ENCODE results near the gene ERBB2.
"Not testable (repeated sequence)": the region's sequence is repeated elsewhere in the genome, so short reads cannot be mapped to it uniquely, and the experiment has no call there.

Gene ERBB2

DNA sequence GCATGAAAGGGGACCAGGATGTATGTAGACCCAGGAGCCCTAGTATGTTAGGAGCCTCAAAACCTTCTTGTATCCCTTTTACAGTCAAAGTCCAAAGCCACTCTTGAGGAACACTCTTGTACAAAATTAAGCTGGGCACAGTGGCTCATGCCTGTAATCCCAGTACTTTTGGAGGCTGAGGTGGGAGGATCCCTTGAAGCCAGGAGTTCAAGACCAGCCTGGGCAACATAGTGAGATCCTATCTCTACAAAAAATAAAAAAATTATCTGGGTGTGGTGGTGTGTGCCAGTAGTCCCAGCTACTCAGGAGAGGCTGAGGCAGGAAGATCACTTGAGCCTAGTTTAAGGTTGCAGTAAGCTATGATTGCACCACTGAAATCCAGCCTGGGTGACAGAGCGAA lies 26.1 kb downstream of the ERBB2 start:
- not testable (repeated sequence) for DNase-seq (ENCODE audit: low read depth)

DNA sequence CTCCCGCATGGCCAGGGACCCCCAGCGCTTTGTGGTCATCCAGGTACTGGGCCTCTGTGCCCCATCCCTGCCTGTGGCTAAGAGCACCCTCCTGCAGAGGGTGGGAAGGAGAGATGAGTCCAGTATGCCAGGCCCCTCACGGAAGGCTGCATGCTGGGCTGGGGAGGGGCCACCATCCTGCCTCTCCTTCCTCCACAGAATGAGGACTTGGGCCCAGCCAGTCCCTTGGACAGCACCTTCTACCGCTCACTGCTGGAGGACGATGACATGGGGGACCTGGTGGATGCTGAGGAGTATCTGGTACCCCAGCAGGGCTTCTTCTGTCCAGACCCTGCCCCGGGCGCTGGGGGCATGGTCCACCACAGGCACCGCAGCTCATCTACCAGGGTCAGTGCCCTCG lies 26.8 kb downstream of the ERBB2 start:
- DNase-seq (ENCODE audit: low read depth) = no peak

DNA sequence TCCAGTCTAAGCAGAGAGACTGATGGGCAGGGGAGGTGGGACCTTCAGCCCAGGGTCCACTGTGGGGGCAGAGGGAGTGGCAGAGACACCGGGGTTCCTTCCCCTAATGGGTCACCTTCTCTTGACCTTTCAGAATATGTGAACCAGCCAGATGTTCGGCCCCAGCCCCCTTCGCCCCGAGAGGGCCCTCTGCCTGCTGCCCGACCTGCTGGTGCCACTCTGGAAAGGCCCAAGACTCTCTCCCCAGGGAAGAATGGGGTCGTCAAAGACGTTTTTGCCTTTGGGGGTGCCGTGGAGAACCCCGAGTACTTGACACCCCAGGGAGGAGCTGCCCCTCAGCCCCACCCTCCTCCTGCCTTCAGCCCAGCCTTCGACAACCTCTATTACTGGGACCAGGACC lies 27.7 kb downstream of the ERBB2 start:
- no peak for DNase-seq (ENCODE audit: low read depth)

DNA sequence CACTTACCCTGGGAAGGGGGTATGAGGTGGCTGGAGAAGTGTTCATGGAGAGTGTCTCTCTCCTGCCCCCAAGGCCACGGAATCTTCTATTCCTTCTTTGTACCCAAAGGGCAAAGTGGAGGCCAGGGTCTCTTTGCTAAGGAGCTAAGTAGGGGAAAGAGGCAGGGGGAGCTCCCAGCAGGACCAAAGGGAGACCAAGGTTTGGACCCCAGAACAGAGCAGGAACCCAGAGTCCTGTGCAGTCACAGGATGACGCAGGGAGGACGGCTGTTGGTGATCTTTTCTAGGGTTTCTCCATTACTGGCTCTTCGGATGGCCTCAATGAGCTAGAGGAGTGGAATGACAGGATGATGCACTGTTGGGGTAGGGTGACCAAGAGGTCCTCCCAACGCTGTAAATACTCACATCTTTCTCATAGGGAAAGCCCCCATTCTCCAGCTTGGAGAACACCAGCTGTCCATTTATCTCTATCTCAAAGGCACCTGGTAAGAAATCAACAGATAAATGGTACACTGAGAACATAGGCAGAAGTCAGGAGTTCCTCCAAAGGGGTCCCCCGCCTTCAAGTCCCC lies 29.5 kb downstream of the ERBB2 start:
- no peak for DNase-seq (ENCODE audit: low read depth)

DNA sequence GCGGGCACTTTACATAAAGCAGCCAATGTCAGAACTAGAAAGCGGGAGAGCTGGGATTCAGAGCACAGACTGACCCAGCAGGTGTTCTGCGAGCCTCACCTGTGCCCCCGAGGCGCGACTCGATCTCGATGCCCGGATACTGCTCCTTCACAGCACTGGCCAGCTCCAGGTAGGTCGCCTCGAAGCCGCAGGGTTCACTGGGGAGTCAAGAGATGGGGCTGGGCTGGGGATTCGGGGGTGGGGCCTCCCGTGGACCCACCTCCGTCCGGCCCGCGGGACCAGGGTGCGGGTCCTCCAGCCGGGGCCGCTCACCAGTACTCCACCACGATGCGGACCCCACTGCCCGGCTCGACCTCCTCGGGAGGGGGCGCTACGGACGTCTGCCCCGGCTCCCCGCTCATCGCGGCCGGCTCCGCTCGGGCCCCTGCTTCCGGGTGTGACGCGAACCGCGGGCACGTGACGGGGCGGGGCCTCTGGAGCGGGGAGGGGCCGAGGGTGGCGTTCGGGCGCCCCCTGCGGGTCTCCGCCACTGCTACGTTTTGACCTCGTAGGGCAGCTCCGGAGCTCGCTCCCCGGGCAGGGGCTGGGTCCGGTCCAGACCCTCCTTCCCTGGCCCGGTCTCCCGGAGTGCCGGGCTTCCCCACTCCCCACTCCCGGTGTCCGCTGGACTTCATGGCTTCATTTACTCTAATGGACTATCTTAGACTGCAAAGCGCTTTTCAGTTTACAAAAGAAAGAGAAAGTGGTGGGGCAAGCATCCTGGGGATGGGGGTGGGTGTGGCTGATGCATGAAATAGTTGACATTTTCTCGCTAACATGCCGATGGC lies 30.4 kb downstream of the ERBB2 start, which contains the start of gene MIEN1:
Gene MIEN1 (minus strand): TSS at position 438 of the 827 bp plus-strand sequence. CDS start 37 bp downstream, at position 401.
- DNase-seq (ENCODE audit: low read depth) = peak; percentile 94

DNA sequence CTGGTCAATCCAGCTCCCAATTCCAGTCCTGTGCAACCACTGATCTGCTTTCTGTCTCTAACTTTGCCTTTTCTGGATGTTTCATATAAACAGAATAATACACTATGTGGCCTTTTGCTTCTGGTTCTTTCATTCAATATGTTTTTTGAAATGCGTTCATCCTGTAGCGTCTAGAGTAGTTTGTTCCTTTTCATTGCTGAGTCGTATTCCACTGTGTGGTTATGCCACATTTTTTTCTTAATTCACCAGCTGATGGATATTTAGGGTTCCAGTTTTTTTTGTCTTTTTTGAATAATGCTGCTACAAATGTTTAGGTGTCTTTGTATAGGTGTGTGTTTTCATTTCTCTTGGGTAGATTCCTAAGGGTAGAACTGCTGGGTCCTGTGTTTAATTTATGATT lies 32.7 kb downstream of the ERBB2 start:
- DNase-seq (ENCODE audit: low read depth) = no peak

DNA sequence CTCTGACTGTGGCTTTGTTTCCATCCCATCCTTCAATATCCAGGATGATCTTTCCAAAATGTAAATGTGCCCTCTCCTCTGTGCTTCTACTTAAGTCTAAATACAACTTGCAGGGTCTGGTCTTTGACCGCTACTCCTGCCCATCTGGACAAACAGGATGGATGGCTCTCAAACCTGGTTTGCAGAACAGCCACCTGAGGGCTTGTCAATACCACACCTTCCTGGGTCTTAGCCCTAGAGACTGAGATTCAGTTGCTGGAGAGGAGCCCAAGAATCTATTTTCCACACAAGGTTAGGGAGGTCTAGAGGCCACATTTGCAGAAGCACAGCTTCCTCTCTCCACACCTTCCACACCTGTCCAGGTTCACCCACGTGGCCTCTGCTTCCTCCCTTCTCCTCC lies 36.0 kb downstream of the ERBB2 start:
- no peak for DNase-seq (ENCODE audit: low read depth)

DNA sequence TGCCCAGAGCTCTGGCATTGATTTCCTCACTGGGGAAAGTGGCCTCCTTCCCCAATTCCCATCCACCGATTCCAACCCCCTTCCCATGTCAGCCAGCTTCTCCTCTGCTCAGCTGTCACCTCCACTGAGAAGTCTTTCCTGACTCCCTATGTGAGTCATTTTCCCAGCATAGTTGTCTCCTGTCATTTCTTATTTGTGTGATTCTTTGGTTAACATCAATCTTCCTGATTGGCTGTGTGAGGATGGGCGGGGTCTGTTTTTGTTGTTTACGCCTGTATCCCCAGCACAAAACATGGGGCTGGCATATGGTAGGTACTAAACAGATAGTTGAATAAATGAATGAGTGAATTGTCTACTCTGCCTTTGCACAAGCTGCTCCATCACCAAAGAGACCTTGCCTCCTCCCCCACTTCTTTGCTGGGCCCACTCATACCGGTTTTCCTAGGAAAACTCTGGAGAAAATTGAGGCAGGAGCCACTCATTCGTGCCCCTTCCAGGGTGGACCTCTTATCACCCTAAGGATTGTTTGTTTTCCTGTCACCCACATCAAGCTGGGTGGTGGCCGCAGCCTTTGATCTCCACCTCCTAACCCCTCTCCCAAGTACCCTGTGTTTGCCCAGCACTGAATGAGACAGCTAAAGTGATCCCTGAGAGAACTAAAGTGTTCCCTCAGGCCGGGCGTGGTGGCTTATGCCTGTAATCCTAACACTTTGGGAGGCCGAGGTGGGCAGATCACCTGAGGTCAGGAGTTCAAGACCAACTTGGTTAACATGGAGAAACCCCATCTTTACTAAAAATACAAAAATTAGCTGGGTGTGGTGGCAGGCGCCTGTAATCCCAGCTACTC lies 36.7 kb downstream of the ERBB2 start:
- DNase-seq (ENCODE audit: low read depth) = no peak

DNA sequence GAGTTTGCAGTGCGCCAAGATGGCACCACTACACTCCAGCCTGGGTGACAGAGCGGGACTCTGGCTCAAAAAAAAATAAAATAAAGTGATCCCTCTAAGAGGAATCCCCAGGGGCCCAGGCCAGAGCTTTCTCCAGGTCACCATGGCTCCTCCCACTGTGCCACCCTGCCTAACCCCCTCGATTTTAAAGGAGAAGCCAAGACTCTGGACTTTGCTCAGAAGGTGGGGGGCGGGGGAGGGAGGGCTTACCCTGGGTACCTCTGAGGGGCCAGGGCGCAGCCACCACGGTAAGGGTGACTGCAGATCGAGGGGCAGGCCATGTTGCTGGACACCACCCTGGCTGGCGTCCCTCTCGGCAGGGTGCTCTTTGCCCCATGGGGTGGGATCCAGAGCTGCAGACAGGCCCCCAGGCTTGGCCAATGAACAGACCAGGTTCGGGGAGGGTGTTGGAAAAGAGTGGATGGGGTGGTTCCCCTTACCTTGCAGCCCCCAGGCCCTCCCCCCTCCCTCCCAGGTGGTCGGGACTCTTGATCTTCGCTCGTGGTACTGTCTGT lies 37.4 kb downstream of the ERBB2 start:
- no peak for DNase-seq (ENCODE audit: low read depth)

DNA sequence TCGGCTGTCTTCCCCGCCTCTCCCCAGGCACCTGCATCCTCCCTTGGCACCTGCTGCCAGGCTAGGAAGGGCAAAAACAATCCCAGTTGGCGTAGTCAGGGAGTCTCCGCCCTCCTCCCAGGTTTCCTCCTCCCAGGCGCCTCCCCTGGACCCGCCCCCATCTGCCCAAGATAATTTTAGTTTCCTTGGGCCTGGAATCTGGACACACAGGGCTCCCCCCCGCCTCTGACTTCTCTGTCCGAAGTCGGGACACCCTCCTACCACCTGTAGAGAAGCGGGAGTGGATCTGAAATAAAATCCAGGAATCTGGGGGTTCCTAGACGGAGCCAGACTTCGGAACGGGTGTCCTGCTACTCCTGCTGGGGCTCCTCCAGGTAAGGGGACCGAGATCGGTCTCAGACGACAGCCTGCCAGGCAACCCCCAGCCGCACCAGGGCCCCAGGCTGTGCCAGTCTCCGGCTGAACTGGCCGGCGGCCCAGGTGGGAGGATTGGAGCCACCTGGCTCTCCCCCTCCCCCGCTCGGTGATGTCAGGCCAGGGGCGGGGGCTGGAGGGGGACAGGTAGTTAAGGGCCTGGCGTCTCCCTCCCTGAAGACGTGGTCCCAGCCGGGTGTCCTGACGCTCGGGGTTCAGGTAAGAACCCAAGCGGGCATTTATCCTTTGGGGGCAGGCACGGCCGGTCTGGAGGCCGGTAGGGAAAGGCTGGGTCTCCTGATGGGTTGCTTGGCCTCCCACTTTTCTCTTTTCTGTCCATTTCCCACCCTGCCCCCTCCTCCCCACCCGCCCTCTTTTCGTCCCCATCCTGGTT lies 38.1 kb downstream of the ERBB2 start, which contains the start of gene GRB7:
Gene GRB7 (plus strand): TSS at position 179 of the 808 bp plus-strand sequence. CDS start 4,364 bp downstream, outside the sequence.
- DNase-seq (ENCODE audit: low read depth) = no peak

DNA sequence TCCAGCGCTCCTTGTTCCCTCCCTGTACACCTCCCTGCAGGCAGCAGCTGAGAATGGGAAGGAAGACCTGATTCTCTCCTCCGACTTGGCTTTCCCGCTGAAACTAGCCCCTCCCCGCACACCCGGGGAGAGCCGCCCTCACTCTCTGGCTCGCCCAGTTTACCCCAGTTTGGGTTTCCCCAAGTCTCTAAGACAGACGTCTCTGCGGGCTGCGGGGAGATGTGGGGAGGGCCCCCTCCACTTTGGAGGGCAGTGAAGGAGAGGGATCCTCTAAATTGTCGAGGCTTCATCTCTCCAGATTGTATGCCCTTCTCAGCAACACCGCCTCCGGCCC lies 38.7 kb downstream of the ERBB2 start:
- DNase-seq (ENCODE audit: low read depth) = peak; percentile 49

DNA sequence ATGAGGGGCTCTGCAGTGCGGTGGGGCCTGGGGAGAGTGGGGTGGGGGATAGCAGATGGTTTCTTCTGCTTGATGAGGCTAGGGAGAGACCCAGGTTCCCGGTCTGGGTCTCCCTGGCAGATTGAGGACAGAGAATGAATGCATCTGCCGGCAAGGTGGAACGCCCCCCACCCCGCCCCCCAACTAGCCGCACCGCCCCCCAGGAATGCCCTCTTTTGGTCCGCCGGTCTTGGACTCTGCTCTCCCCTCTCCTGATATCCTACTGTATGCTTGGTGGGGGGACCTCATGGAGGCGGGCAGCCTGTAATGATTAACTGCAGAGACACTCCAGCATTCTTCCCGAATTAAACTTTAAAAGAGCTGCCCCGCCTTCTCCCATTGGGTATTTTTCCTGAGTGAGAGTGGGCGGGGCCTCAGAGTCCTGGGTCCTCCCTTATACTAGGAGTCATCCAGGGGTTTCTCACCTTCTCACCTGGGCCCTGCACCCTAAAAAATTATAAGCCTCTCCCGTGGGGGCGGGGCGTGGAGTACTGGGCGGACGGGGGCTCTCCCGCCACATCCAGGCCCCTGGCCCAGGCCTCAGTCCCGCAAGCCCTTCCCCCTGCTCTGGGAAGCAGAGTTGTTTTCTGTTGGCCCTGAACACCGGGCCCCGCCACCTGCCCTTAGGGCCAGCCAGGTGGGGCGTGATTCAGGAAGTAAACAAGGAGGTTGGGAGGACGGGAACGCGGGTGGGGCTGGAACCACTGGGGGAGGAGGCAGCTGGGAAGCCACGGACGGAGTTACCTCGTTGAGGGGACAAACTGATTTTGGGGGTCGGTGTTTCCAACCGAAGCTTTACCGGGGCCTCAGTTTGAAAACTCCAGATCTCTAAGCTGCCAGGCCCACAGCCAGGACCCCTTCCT lies 39.4 kb downstream of the ERBB2 start:
- no peak for DNase-seq (ENCODE audit: low read depth)

DNA sequence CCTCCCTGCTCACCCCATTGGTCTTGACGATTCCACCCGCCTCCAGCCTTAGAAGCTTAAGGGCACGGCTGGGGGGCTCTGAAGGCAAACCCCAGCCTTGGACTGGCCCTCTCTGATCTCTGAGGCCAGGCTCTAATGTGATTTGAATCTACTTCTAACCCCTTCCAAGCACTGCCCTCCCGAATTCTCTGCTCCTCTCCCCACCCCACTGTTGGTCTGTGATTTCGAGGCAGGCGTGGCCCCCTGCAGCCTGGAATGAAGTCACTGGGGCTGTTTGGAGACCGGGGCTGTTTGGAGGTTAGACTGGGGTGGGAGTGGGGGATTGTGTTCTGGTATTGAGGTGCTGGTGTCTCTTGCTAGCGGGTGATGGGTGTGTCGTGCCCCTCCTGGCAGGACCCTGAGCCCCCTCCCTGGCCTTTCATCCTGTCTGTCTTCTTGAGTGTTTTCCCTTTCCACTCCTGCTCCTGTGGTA lies 40.1 kb downstream of the ERBB2 start:
- no peak for DNase-seq (ENCODE audit: low read depth)

DNA sequence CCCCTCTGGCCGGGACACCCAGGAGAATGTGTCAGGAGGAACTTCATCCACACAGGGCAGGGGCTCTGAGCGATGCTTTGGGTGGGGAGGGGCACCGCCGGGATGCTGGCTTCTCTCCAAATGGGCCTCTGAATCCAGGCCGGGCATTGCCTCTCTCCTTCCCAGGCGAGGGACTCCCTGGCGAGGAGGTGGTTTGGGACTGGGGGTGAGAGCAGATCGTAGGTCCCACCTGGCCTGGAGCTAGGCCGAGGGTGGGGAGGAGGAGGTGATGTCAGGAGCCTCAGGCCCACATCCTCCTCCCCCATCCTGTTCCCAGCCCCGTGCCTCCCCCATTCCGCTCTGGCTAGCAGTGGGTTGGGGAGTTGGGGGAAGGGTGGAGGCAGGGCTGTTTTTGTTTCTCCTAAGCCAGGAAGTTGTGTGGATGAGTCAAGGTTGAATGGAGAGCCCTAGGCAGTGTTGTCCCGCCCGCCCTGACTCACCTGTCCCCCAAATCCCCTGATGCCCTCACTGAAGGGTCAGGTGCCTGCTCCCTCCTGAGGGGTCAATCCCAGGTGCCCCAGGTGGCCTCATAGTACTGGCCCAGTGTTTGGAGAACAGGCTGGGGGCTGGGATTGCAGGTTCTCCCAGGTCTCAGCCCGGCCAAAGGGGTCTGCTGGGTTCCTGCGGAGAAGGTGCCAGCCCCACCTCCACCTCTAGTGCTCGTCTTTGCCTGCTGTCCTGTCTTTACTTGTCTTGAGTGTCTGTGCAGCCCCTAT lies 40.7 kb downstream of the ERBB2 start:
- no peak for DNase-seq (ENCODE audit: low read depth)

DNA sequence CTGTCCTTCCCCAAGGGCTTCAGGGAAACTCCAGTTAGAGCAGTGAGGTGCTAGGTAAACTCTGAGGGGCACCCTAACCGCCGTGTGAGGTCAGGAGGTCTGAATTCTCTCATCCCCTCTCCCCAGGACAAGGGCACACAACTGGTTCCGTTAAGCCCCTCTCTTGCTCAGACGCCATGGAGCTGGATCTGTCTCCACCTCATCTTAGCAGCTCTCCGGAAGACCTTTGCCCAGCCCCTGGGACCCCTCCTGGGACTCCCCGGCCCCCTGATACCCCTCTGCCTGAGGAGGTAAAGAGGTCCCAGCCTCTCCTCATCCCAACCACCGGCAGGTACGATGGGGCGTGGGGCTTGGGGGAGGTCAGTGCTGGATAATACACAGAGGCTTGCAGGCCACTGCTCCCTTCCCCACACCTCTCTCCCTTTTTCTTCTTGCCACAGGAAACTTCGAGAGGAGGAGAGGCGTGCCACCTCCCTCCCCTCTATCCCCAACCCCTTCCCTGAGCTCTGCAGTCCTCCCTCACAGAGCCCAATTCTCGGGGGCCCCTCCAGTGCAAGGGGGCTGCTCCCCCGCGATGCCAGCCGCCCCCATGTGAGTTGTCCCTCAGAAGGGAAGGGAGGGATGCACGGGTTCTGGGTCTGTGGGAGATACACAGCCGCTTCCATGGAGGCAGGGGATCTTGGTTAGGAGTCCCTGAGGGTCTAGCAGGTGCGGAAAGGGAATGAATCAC lies 42.4 kb downstream of the ERBB2 start:
- no peak for DNase-seq (ENCODE audit: low read depth)

DNA sequence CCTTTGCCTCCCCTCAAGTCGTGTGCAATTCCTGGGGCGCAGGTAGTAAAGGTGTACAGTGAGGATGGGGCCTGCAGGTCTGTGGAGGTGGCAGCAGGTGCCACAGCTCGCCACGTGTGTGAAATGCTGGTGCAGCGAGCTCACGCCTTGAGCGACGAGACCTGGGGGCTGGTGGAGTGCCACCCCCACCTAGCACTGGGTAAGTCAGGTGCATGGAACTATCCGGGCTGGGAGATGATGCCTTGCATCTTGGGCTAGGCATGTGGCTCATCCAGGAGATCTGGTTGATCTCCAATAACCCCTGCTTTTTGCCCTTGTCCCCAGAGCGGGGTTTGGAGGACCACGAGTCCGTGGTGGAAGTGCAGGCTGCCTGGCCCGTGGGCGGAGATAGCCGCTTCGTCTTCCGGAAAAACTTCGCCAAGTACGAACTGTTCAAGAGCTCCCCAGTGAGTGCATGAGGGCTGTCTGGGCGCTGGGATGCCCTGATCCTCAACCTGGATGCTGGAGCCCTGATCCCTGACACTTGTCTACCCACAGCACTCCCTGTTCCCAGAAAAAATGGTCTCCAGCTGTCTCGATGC lies 43.1 kb downstream of the ERBB2 start:
- no peak for DNase-seq (ENCODE audit: low read depth)

DNA sequence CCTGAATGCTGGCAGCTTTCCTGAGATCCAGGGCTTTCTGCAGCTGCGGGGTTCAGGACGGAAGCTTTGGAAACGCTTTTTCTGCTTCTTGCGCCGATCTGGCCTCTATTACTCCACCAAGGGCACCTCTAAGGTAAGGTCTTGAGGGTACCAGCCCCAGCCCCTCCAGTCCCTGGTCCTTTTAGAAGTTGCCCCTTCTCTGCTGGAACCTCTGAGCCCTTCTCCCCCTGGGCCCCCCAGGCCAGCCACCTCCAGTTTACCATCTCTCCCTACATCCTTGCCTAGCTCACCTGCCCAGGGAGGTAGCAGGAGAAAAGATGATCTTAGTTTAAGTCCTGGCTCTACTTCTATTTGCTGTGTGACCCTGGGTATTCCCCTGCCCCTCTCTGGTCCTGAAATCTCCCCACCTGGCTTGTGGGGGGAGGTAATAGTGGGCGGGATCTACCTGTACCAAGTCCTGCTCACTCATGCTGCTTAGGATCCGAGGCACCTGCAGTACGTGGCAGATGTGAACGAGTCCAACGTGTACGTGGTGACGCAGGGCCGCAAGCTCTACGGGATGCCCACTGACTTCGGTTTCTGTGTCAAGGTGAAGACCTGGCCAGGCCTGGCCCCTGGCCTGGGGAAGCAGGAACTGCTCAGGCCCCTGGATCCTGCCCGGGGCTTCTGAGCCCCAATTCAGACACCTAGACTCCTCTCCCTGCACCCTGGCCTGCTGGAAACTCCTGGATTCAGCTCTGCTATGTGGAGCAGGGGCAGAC lies 44.4 kb downstream of the ERBB2 start:
- DNase-seq (ENCODE audit: low read depth) = no peak

DNA sequence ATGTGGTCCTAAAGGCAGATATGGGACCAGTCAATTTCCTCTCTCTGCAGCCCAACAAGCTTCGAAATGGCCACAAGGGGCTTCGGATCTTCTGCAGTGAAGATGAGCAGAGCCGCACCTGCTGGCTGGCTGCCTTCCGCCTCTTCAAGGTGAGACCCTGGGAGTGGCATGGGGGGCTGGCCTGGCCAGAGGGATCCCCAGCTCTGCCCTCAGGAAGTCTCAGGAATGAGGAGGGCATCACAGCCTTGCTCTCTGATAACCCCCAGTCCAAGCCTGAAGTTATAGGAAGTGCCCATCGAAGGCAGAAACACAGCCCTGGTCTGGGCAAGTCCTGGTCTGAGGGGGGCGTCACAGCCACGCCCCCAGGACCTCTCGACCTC lies 45.0 kb downstream of the ERBB2 start:
- no peak for DNase-seq (ENCODE audit: low read depth)

Data from activated T-cell treated with anti-CD3 and anti-CD28 coated beads for 48 hours (primary cell).